Measurements from ENCODE around the gene LATS2. TPM values are rescaled to one million over a fixed set of nuclear protein-coding genes. Genes with fewer than 3 reads are reported as not detected.
A peak's percentile ranks its signal among the peaks of the same experiment; 100 is the strongest.

Gene LATS2
- total RNA-seq, 2 donors from 2014 or later = 40.1 to 59.2 TPM

DNA sequence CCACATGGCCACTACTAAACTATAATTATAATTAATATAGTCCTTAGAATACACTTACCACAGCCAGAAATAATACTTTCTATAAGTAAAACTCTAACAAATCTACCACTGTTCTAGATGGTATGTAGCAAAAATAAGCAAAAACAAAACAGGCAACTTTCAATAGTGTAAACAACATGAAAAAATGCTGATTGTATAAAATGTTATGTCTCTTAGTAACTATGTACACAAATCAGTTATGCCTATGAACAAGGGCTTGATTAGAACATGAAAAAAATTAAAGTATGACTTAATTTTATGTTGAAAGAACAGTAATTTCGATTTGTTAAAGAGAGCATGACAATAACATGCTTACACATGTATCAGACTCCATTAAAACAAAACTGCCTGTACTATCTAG lies 60.7 kb downstream of the LATS2 start:
- no peaks in the 10 kb centered on the region for H3K36me3 ChIP-seq
- H3K4me1 ChIP-seq (ENCODE audit: control insufficient read depth in 1 of 2, low read depth in 2 of 2) = peaks cover 17 to 27% of the 10 kb centered on the region in 2 donors
- H3K4me3 ChIP-seq = no peak overlapping the region
- DNase-seq (ENCODE audit: low spot score) = no peak
- TF ChIP-seq, protein P1, sequence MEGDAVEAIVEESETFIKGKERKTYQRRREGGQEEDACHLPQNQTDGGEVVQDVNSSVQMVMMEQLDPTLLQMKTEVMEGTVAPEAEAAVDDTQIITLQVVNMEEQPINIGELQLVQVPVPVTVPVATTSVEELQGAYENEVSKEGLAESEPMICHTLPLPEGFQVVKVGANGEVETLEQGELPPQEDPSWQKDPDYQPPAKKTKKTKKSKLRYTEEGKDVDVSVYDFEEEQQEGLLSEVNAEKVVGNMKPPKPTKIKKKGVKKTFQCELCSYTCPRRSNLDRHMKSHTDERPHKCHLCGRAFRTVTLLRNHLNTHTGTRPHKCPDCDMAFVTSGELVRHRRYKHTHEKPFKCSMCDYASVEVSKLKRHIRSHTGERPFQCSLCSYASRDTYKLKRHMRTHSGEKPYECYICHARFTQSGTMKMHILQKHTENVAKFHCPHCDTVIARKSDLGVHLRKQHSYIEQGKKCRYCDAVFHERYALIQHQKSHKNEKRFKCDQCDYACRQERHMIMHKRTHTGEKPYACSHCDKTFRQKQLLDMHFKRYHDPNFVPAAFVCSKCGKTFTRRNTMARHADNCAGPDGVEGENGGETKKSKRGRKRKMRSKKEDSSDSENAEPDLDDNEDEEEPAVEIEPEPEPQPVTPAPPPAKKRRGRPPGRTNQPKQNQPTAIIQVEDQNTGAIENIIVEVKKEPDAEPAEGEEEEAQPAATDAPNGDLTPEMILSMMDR (IDR thresholded peaks at IDR 0.05) = no peak
- ATAC-seq (ENCODE audit: insufficient number of reproducible peaks, low FRiP score, low read depth) = no peak
- no peaks in the 10 kb centered on the region for H3K27me3 ChIP-seq (replicated peaks; ENCODE audit: insufficient read depth)
- no peak overlapping the region for H3K27ac ChIP-seq
- peaks cover 3% of the 10 kb centered on the region for H3K9me3 ChIP-seq

DNA sequence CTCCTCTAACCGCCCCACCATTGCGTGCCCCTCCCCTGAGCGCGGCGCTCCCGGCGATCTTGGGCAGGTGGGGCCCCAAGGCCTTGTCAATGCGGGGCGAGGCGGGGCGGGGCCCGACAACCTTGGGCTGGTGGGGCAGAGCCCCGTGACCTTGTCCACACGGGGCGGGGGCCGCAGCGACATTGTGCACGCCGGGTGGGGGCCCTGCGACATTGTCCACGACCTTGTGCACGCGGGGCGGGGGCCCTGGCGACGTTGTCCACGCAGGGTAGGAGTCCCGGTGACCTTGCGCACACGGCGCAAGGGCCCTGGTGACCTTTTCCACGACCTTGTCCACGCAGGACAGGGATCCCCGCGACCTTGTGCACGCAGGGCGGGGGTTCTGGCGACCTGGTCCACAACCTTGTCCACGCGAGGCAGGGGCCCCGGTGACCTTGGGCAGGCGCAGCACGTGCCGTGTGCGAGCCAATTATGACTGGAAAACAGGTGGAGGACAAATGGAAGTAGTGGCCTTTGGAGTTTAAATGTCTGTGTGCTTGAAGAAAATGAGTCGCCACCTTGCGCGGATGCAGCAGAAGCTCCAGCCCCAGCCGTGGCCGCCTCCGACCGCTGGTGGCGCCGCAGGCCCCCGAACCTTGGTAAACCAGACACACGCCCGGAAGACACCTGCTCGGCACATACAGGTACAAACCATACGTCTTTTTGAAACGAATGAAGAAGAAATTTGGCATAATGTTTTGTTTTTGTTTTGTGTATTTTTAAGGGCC lies 62.6 kb downstream of the LATS2 start:
- Histone ChIP-seq H3K27me3 (replicated peaks; ENCODE audit: insufficient read depth) (no peaks in the 10 kb centered on the region), H3K9me3 (peaks cover 3% of the 10 kb centered on the region), H3K27ac (no peak overlapping the region), H3K4me1 (ENCODE audit: control insufficient read depth in 1 of 2, low read depth in 2 of 2) (peaks cover 13 to 15% of the 10 kb centered on the region in 2 donors), H3K36me3 (no peaks in the 10 kb centered on the region), H3K4me3 (no peak overlapping the region)
- ATAC-seq (ENCODE audit: insufficient number of reproducible peaks, low FRiP score, low read depth) (no peak), DNase-seq (ENCODE audit: low spot score) (no peak)
- TF ChIP-seq, protein P1 (IDR thresholded peaks at IDR 0.05) = no peak

DNA sequence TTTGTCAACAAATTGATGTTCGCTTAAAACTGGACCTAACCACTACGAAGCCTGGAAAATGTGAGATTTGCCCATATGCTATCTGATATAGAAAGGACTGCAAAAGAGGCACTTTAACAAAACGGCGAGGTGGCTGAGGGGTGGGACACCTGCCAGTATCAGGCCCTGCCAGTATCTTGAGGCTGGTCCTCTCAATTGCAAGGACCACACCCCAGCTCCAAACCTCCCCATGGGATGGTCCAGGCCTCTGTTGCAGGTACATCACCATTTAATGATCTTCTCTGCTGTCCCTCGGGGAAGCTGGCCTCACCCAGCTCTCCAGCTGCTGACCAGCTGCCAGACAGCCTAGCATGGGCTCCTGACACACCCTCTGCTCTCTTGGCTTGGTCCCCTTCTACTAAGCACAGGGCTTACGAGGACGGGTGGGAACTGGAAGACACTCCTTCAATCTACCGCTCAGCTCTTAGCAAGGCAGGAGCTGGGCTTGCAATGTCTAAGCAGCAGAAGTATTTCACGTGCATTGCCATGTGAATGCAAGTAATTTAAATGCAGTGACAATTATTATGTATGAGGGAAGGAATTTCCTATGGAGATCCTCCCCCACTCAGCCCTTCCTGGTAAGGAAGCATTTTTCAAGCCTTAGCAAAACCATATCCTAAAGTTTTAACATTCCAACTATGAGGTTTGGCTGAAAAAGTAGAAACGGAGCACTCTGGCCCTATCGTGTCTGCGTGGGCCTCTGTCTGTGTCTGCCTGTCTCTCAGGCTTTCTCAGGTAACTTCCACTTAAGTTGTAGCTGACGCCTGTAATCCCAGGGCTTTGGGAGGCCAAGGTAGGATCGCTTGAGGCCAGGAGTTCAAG lies 63.9 kb downstream of the LATS2 start:
- Histone ChIP-seq H3K4me3 (peak overlapping the region; percentile 34), H3K27ac (peak overlapping the region; percentile 53 to 63), H3K4me1 (ENCODE audit: control insufficient read depth in 1 of 2, low read depth in 2 of 2) (peaks cover 13 to 15% of the 10 kb centered on the region in 2 donors), H3K36me3 (no peaks in the 10 kb centered on the region), H3K27me3 (replicated peaks; ENCODE audit: insufficient read depth) (no peaks in the 10 kb centered on the region), H3K9me3 (peaks cover 3% of the 10 kb centered on the region)
- TF ChIP-seq, protein P1 (IDR thresholded peaks at IDR 0.05) = no peak
- DNase-seq (ENCODE audit: low spot score) (no peak), ATAC-seq (ENCODE audit: insufficient number of reproducible peaks, low FRiP score, low read depth) (no peak)

DNA sequence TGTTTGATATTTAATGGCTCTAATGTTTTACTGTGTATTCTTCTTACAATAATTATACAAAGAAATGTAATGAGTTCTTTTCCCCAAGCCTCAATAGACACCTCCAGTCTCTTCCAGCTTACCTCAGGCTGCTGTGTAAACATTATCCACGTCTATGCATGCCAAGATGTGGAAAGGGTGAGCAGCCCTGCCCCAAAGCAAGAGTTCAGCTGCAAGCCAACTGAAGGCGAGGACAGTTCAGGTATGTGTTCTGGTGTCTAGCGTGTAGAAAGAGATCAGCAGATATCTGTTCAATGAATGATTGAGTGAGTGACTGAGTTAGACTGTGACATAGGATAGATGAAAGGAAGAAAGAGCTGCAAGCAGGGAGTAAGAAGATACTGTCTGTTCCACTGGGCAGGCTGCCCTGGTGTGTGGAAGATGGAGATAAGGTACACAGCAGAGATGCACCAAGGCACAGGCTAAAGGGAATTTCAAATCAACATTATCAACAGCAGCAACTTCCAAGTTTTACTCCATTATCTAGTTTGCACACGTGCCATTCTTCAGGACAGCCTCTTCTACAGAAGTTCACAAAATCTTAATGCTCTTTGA lies 66.0 kb downstream of the LATS2 start:
- DNase-seq (ENCODE audit: low spot score) (no peak), ATAC-seq (ENCODE audit: insufficient number of reproducible peaks, low FRiP score, low read depth) (no peak)
- Histone ChIP-seq H3K27ac (no peak overlapping the region), H3K27me3 (replicated peaks; ENCODE audit: insufficient read depth) (no peaks in the 10 kb centered on the region), H3K4me3 (no peak overlapping the region), H3K4me1 (ENCODE audit: control insufficient read depth in 1 of 2, low read depth in 2 of 2) (peaks cover 13 to 15% of the 10 kb centered on the region in 2 donors), H3K36me3 (peaks cover 6% of the 10 kb centered on the region), H3K9me3 (no peaks in the 10 kb centered on the region)
- TF ChIP-seq, protein P1 (IDR thresholded peaks at IDR 0.05) = no peak

DNA sequence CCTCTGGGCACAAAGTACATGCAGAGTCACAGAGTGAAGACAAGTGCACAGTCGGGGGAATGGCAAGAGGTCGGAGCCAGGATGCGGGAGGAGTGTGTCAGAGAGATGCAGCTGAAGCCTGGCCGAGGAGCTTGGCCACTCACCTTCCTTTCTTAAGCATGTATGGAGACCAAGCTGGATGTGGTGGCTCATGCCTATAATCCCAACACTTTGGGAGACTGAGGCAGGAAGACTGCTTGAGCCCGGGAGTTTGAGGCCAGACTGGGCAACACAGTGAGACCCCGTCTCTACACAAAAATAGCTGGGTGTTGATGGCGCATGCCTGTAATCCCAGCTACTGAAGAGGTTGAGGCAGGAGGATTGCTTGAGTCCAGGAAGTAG lies 67.0 kb downstream of the LATS2 start:
- Histone ChIP-seq H3K4me3 (no peak overlapping the region), H3K9me3 (no peaks in the 10 kb centered on the region), H3K4me1 (ENCODE audit: control insufficient read depth in 1 of 2, low read depth in 2 of 2) (peaks cover 13 to 15% of the 10 kb centered on the region in 2 donors), H3K27me3 (replicated peaks; ENCODE audit: insufficient read depth) (no peaks in the 10 kb centered on the region), H3K36me3 (peaks cover 13% of the 10 kb centered on the region), H3K27ac (no peak overlapping the region)
- DNase-seq (ENCODE audit: low spot score) (no peak), ATAC-seq (ENCODE audit: insufficient number of reproducible peaks, low FRiP score, low read depth) (no peak)
- TF ChIP-seq, protein P1 (IDR thresholded peaks at IDR 0.05) = no peak
